WTC11 (cell line): Measurements from ENCODE around the gene EDIL3.

ENCODE experiments used
- ATF3 ChIP-seq: sonication (generic); formaldehyde crosslinking; conservative IDR thresholded peaks from 2 replicates; pipeline ENCODE4 v1.8.1; 2022; ENCODE audit warnings: mild to moderate bottlenecking, missing genetic modification reagents
- CTCF ChIP-seq: fragments of 200-600 bp; IDR thresholded peaks from 2 replicates; pipeline ENCODE4 v1.8.0; 2022; ENCODE audit warnings: antibody characterized with exemption
- IRF1 ChIP-seq: sonication (generic); formaldehyde crosslinking; IDR thresholded peaks from 2 replicates; pipeline ENCODE4 v1.8.0; 2023; ENCODE audit warnings: missing genetic modification reagents
- ZNF121 ChIP-seq: sonication (generic); formaldehyde crosslinking; IDR thresholded peaks from 2 replicates; pipeline ENCODE4 v1.8.0; 2023; ENCODE audit warnings: missing genetic modification reagents
- ZNF317 ChIP-seq: sonication (generic); formaldehyde crosslinking; IDR thresholded peaks from 2 replicates; pipeline ENCODE4 v1.8.1; 2023; ENCODE audit warnings: low read depth, mild to moderate bottlenecking, moderate library complexity, missing genetic modification reagents, borderline replicate concordance

- no peak for TF ChIP-seq CTCF
- no peak for TF ChIP-seq ZNF317
- TF ChIP-seq IRF1 (CRISPR knock-in tag), result no peak
- no peak for TF ChIP-seq ATF3
- TF ChIP-seq ZNF121 (CRISPR knock-in tag), result no peak
Measured at GRCh38 chr5:84163671-84164070, 221.0 kb downstream of the EDIL3 start.
